SK-N-SH treated with all-trans-retinoic acid at 6 μM for 48 hours (cell line): ENCODE results near the gene ZNF185.

ENCODE experiments used
- ATAC-seq: fragments of 200-7000 bp; cut with Tn5 transposase; 3 replicates; pipeline ENCODE4 v1.9.1; 2020; ENCODE audit warnings: mild to moderate bottlenecking, moderate library complexity
- ARNTL ChIP-seq: fragments of 450-650 bp; formaldehyde crosslinking; IDR thresholded peaks from 2 replicates; pipeline ENCODE4 v1.5.0; 2020; ENCODE audit warnings: low read depth, mild to moderate bottlenecking, moderate library complexity, borderline replicate concordance
- BACH2 ChIP-seq: fragments of 250-450 bp; sonication (Bioruptor Pico); IDR thresholded peaks from 2 replicates; pipeline ENCODE4 v1.9.0; 2021; ENCODE audit warnings: mild to moderate bottlenecking, borderline replicate concordance
- CREB5 ChIP-seq: fragments of 250-450 bp; sonication (Bioruptor Pico); IDR thresholded peaks from 2 replicates; pipeline ENCODE4 v1.5.1; 2020; ENCODE audit warnings: low read depth, mild to moderate bottlenecking, moderate library complexity
- CSDC2 ChIP-seq: fragments of 250-450 bp; sonication (Bioruptor Pico); IDR thresholded peaks from 2 replicates; pipeline ENCODE4 v1.5.0; 2020; ENCODE audit warnings: mild to moderate bottlenecking, moderate library complexity
- CSRNP3 ChIP-seq: fragments of 250-450 bp; sonication (Bioruptor Pico); IDR thresholded peaks from 2 replicates; pipeline ENCODE4 v1.5.1; 2021; ENCODE audit warnings: mild to moderate bottlenecking, moderate library complexity
- ESRRG ChIP-seq: fragments of 250-450 bp; sonication (Bioruptor Pico); IDR thresholded peaks from 2 replicates; pipeline ENCODE4 v1.6.1; 2021; ENCODE audit warnings: mild to moderate bottlenecking
- GLIS3 ChIP-seq: fragments of 250-450 bp; sonication (Bioruptor Pico); IDR thresholded peaks from 2 replicates; pipeline ENCODE4 v1.5.0; 2020; ENCODE audit warnings: mild to moderate bottlenecking, moderate library complexity
- OSR1 ChIP-seq: fragments of 250-450 bp; sonication (Bioruptor Pico); IDR thresholded peaks from 2 replicates; pipeline ENCODE4 v1.8.0; 2022; ENCODE audit warnings: moderate library complexity, mild to moderate bottlenecking, inconsistent platforms
- PATZ1 ChIP-seq: fragments of 250-450 bp; sonication (Bioruptor Pico); IDR thresholded peaks from 2 replicates; pipeline ENCODE4 v1.8.0; 2020; ENCODE audit warnings: mild to moderate bottlenecking, moderate library complexity, borderline replicate concordance
- POU6F1 ChIP-seq: fragments of 250-450 bp; sonication (Bioruptor Pico); IDR thresholded peaks from 2 replicates; pipeline ENCODE4 v1.8.0; 2021; ENCODE audit warnings: low read depth, mild to moderate bottlenecking, moderate library complexity, borderline replicate concordance
- PPARA ChIP-seq: fragments of 250-450 bp; sonication (Bioruptor Pico); IDR thresholded peaks from 2 replicates; pipeline ENCODE4 v1.5.0; 2020; ENCODE audit warnings: mild to moderate bottlenecking, borderline replicate concordance
- RARB ChIP-seq: fragments of 250-450 bp; sonication (Bioruptor Pico); IDR thresholded peaks from 2 replicates; pipeline ENCODE4 v1.8.0; 2021; ENCODE audit warnings: mild to moderate bottlenecking, moderate library complexity
- SNAI2 ChIP-seq: fragments of 250-450 bp; sonication (Bioruptor Pico); IDR thresholded peaks from 2 replicates; pipeline ENCODE4 v1.5.0; 2020; ENCODE audit warnings: mild to moderate bottlenecking, moderate library complexity
- TCF4 ChIP-seq: fragments of 250-450 bp; sonication (Bioruptor Pico); IDR thresholded peaks from 2 replicates; pipeline ENCODE4 v1.8.0; 2021; ENCODE audit warnings: mild to moderate bottlenecking, moderate library complexity, borderline replicate concordance
- TOX ChIP-seq: fragments of 250-450 bp; sonication (Bioruptor Pico); IDR thresholded peaks from 2 replicates; pipeline ENCODE4 v1.8.0; 2021; ENCODE audit warnings: mild to moderate bottlenecking, moderate library complexity, borderline replicate concordance
- TSHZ2 ChIP-seq: fragments of 250-450 bp; sonication (Bioruptor Pico); IDR thresholded peaks from 2 replicates; pipeline ENCODE4 v1.5.0; 2020; ENCODE audit warnings: mild to moderate bottlenecking, moderate library complexity
- ZC3H10 ChIP-seq: fragments of 250-450 bp; sonication (Bioruptor Pico); IDR thresholded peaks from 2 replicates; pipeline ENCODE4 v1.5.1; 2021; ENCODE audit warnings: mild to moderate bottlenecking, moderate library complexity
- ZFP3 ChIP-seq: fragments of 250-450 bp; sonication (Bioruptor Pico); IDR thresholded peaks from 2 replicates; pipeline ENCODE4 v1.5.0; 2020; ENCODE audit warnings: mild to moderate bottlenecking, moderate library complexity
- ZFP30 ChIP-seq: fragments of 450-650 bp; formaldehyde crosslinking; IDR thresholded peaks from 2 replicates; pipeline ENCODE4 v1.5.0; 2022; ENCODE audit warnings: mild to moderate bottlenecking, moderate library complexity
- ZNF565 ChIP-seq: fragments of 450-650 bp; formaldehyde crosslinking; conservative IDR thresholded peaks from 2 replicates; pipeline ENCODE4 v1.5.0; 2020; ENCODE audit warnings: low read depth, mild to moderate bottlenecking, moderate library complexity
- ZNF70 ChIP-seq: fragments of 450-650 bp; formaldehyde crosslinking; IDR thresholded peaks from 2 replicates; pipeline ENCODE4 v1.5.0; 2020; ENCODE audit warnings: mild to moderate bottlenecking, moderate library complexity
- ZNF8 ChIP-seq: fragments of 450-650 bp; formaldehyde crosslinking; IDR thresholded peaks from 2 replicates; pipeline ENCODE4 v1.5.0; 2020; ENCODE audit warnings: mild to moderate bottlenecking, moderate library complexity

ZNF185 gene

GRCh38 chrX:152913910-152914309, 16.0 kb downstream of the ZNF185 start (continued):
- TF ChIP-seq PATZ1: no peak
- no peak for TF ChIP-seq RARB
- no peak for TF ChIP-seq ZNF565 (CRISPR knock-in tag)
- no peak for TF ChIP-seq OSR1 (CRISPR knock-in tag)

GRCh38 chrX:152915541-152916241, 17.8 kb downstream of the ZNF185 start:
- peak; percentile 84 for ATAC-seq
- TF ChIP-seq ZNF70 (CRISPR knock-in tag) (no peak), CREB5 (CRISPR knock-in tag) (no peak), GLIS3 (no peak), CSRNP3 (CRISPR knock-in tag) (no peak), ZC3H10 (CRISPR knock-in tag) (no peak), TSHZ2 (CRISPR knock-in tag) (no peak), BACH2 (CRISPR knock-in tag) (no peak), ZNF8 (CRISPR knock-in tag) (no peak), ARNTL (CRISPR knock-in tag) (no peak), SNAI2 (CRISPR knock-in tag) (no peak), ZNF565 (CRISPR knock-in tag) (no peak)

GRCh38 chrX:152917656-152918579, 20.1 kb downstream of the ZNF185 start:
- TF ChIP-seq ZC3H10 (CRISPR knock-in tag) (no peak), TOX (CRISPR knock-in tag) (no peak), SNAI2 (CRISPR knock-in tag) (no peak)
- ATAC-seq: no peak

- ATAC-seq: no peak
- TF ChIP-seq ZC3H10 (CRISPR knock-in tag) (no peak), SNAI2 (CRISPR knock-in tag) (no peak), TOX (CRISPR knock-in tag) (no peak), CREB5 (CRISPR knock-in tag) (no peak), ZNF8 (CRISPR knock-in tag) (no peak), CSDC2 (CRISPR knock-in tag) (no peak), ZNF70 (CRISPR knock-in tag) (no peak), PPARA (no peak), RARB (no peak), POU6F1 (no peak), GLIS3 (no peak), TCF4 (no peak), CSRNP3 (CRISPR knock-in tag) (no peak), ARNTL (CRISPR knock-in tag) (no peak), ESRRG (CRISPR knock-in tag) (no peak), ZFP30 (CRISPR knock-in tag) (no peak), ZFP3 (CRISPR knock-in tag) (no peak)
Measured at GRCh38 chrX:152918707-152919106, 20.8 kb downstream of the ZNF185 start.
